K562 (cell line): ENCODE measurements around the gene IPO13. TPM values are rescaled to one million over a fixed set of nuclear protein-coding genes. Genes with fewer than 3 reads are reported as not detected.

Experiments used
- ATAC-seq: fragments of 200-7000 bp; cut with Tn5 transposase; 3 replicates; pipeline ENCODE4 v1.9.1; 2020; ENCODE audit warnings: moderate library complexity
- BruUV-seq: library from RNA; stranded (reverse); fragments of 400-500 nt; replicated peaks from 2 replicates; lab custom pipeline; 2021; lab: Mats Ljungman, UMichigan
- CTCF ChIA-PET: fragments of 300-600 bp; formaldehyde crosslinking; extraction: SDS; loops from one replicate; lab custom pipeline; 2021; ENCODE audit warnings: low intra/inter-chr PET ratio; lab: Yijun Ruan, JAX
- POLR2A ChIA-PET: fragments of 300-600, 350-650 bp; sonication (Branson Sonifier 250); formaldehyde crosslinking; extraction: SDS; loops from one replicate; lab custom pipeline; 2021; ENCODE audit warnings: antibody characterized with exemption, inconsistent platforms; lab: Yijun Ruan, JAX
- DNase-seq, 4 experiments: peaks; one replicate each; pipeline versions ENCODE4 v3.0.0 to v3.0.0-alpha.2; 2011 to 2018; ENCODE audit warnings: low spot score in 3 of 4, mixed read lengths in 3 of 4; ENCODE audit errors: extremely low read depth in 1 of 4
- FAIRE-seq: peaks from 2 replicates; lab custom pipeline; 2011; peaks lifted over from hg19 to GRCh38; lab: Jason Lieb, UNC
- H2AFZ ChIP-seq: 2 replicates; pipeline ENCODE4 v1.6.0; 2011; ENCODE audit warnings: low read depth, low read length, control low read depth, inconsistent platforms
- H3K27ac ChIP-seq: fragments of 200-600 bp; 3 replicates; pipeline ENCODE4 v1.8.0; 2011; ENCODE audit warnings: low read depth, mild to moderate bottlenecking, control low read depth, inconsistent platforms, low read length, moderate library complexity, mixed read lengths; ENCODE audit errors: extremely low read depth
- H3K27me3 ChIP-seq, 2 experiments: fragments of 300-600 bp in 1 of 2; 2 replicates in 1 of 2; 3 replicates in 1 of 2; pipeline versions ENCODE4 v1.6.0 to v1.8.0; 2011; ENCODE audit warnings: inconsistent platforms in 2 of 2, low read length in 2 of 2, mild to moderate bottlenecking in 1 of 2, mixed read lengths in 1 of 2, moderate library complexity in 1 of 2; ENCODE audit not compliant: control insufficient read depth in 2 of 2, insufficient read depth in 2 of 2
- H3K36me3 ChIP-seq: fragments of 300-600 bp; 3 replicates; pipeline ENCODE4 v1.8.0; 2011; ENCODE audit warnings: mild to moderate bottlenecking, low read length, inconsistent platforms; ENCODE audit not compliant: control insufficient read depth, insufficient read depth
- H3K4me1 ChIP-seq, 2 experiments: fragments of 200-600 bp in 1 of 2; replicated peaks in 1 of 2; 2 replicates in 1 of 2; 3 replicates in 1 of 2; pipeline versions ENCODE4 v1.5.1 to v1.8.0; 2011; ENCODE audit warnings: inconsistent platforms in 2 of 2, low read length in 2 of 2, mild to moderate bottlenecking in 1 of 2, mixed read lengths in 1 of 2, moderate library complexity in 1 of 2; ENCODE audit not compliant: control insufficient read depth in 2 of 2, insufficient read depth in 2 of 2
- H3K4me2 ChIP-seq: 2 replicates; pipeline ENCODE4 v1.6.1; 2011; ENCODE audit warnings: low read length, control low read depth, inconsistent platforms, mixed read lengths; ENCODE audit not compliant: insufficient read depth
- H3K4me3 ChIP-seq: fragments of 200-600 bp; sonication (generic), shearing (Covaris generic); 2 replicates; pipeline ENCODE4 v1.5.1; 2016; ENCODE audit warnings: control low read depth, inconsistent platforms
- H3K79me2 ChIP-seq: fragments of 200-600 bp; 3 replicates; pipeline ENCODE4 v1.8.0; 2011; ENCODE audit warnings: low read length, inconsistent platforms; ENCODE audit not compliant: control insufficient read depth, insufficient read depth
- H3K9ac ChIP-seq, 2 experiments: 2 replicates each; pipeline versions ENCODE4 v1.6.0 to v1.6.1; 2011; ENCODE audit warnings: low read depth in 2 of 2, low read length in 2 of 2, control low read depth in 1 of 2, inconsistent platforms in 1 of 2, mild to moderate bottlenecking in 1 of 2, mixed read lengths in 1 of 2; ENCODE audit not compliant: insufficient read depth in 1 of 2
- H3K9me1 ChIP-seq: one replicate; pipeline ENCODE4 v1.6.0; 2011; ENCODE audit warnings: inconsistent platforms, mild to moderate bottlenecking, low read length, moderate library complexity; ENCODE audit not compliant: control insufficient read depth, insufficient read depth
- H3K9me3 ChIP-seq: replicated peaks from 2 replicates; pipeline ENCODE4 v1.5.1; 2011; ENCODE audit warnings: low read depth, low read length, inconsistent platforms; ENCODE audit not compliant: control insufficient read depth, insufficient read depth
- H4K20me1 ChIP-seq: replicated peaks from 2 replicates; pipeline ENCODE4 v1.6.1; 2011; ENCODE audit warnings: low read length, inconsistent platforms, mixed read lengths; ENCODE audit not compliant: control insufficient read depth, insufficient read depth
- CBFB ChIP-seq: sonication (generic); formaldehyde crosslinking; IDR thresholded peaks from 2 replicates; pipeline ENCODE4 v1.4.0; 2020; ENCODE audit warnings: mild to moderate bottlenecking, missing genetic modification reagents
- ERF ChIP-seq: fragments of 450-650 bp; formaldehyde crosslinking; IDR thresholded peaks from 2 replicates; pipeline ENCODE4 v1.4.0; 2020; ENCODE audit warnings: mild to moderate bottlenecking, mixed read lengths
- HNRNPUL1 ChIP-seq: fragments of 200-400 bp; formaldehyde crosslinking; IDR thresholded peaks from 2 replicates; pipeline ENCODE4 v1.6.1; 2017; ENCODE audit warnings: low read length
- MIER1 ChIP-seq: fragments of 450-650 bp; IDR thresholded peaks from 2 replicates; pipeline ENCODE4 v1.6.1; 2016; ENCODE audit warnings: antibody characterized with exemption, mild to moderate bottlenecking, low read depth
- MITF ChIP-seq: IDR thresholded peaks from 2 replicates; pipeline ENCODE4 v1.6.1; 2014; ENCODE audit warnings: antibody characterized with exemption
- MTA3 ChIP-seq: fragments of 450-650 bp; formaldehyde crosslinking; IDR thresholded peaks from 2 replicates; pipeline ENCODE4 v1.6.1; 2017; ENCODE audit warnings: mild to moderate bottlenecking, borderline replicate concordance
- NCOA1 ChIP-seq: fragments of 450-650 bp; IDR thresholded peaks from 2 replicates; pipeline ENCODE4 v1.6.1; 2016; ENCODE audit warnings: low read depth
- NFIC ChIP-seq: fragments of 450-650 bp; IDR thresholded peaks from 2 replicates; pipeline ENCODE4 v1.6.1; 2017; ENCODE audit warnings: mild to moderate bottlenecking, inconsistent platforms
- ZBTB2 ChIP-seq: fragments of 450-650 bp; IDR thresholded peaks from 2 replicates; pipeline ENCODE4 v1.6.1; 2016; ENCODE audit warnings: antibody characterized with exemption
- ZBTB7A ChIP-seq: IDR thresholded peaks from 2 replicates; pipeline ENCODE4 v1.6.1; 2011; ENCODE audit warnings: low read depth, mild to moderate bottlenecking, low read length, moderate library complexity, borderline replicate concordance; ENCODE audit not compliant: control insufficient read depth
- ZNF431 ChIP-seq: sonication (generic); formaldehyde crosslinking; IDR thresholded peaks from 2 replicates; pipeline ENCODE4 v1.8.0; 2022; ENCODE audit warnings: mild to moderate bottlenecking, missing genetic modification reagents
- ZNF512 ChIP-seq: IDR thresholded peaks from 2 replicates; pipeline ENCODE4 v1.6.1; 2016; ENCODE audit warnings: missing genetic modification characterization, missing compliant biosample characterization
- ZNF639 ChIP-seq, 2 experiments: fragments of 200-800 bp in 1 of 2; sonication (Bioruptor generic) in 1 of 2; sonication (generic) in 1 of 2; formaldehyde crosslinking in 1 of 2; IDR thresholded peaks in 1 of 2; conservative IDR thresholded peaks in 1 of 2; 2 replicates each; pipeline versions ENCODE4 v1.5.0 to v1.6.1; 2016 to 2020; ENCODE audit warnings: missing compliant biosample characterization in 1 of 2, missing genetic modification characterization in 1 of 2, missing genetic modification reagents in 1 of 2
- ZNF830 ChIP-seq: fragments of 250-450 bp; sonication (Bioruptor Pico); IDR thresholded peaks from 2 replicates; pipeline ENCODE4 v1.5.0; 2021; ENCODE audit warnings: mild to moderate bottlenecking
- WGBS: fragments of 100-300 bp; shearing (Covaris generic); methylation state at CpG from one replicate; pipeline ENCODE4 v1.1.6; 2016; ENCODE audit warnings: low coverage, mixed read lengths; ENCODE audit not compliant: insufficient coverage; ENCODE audit errors: missing lambda C conversion rate; 5-methylcytosine and 5-hydroxymethylcytosine counted together
- in situ Hi-C: fragments of 300-500 bp; cut with MboI; formaldehyde crosslinking; loops from 4 replicates; pipeline ENCODE4 v1.15.0; 2018; ENCODE audit warnings: inconsistent platforms, mixed read lengths
- intact Hi-C: fragments of 100-400 bp; cut with micrococcal nuclease; formaldehyde crosslinking; loops from 2 replicates; pipeline ENCODE4 v1.14.2; 2022
- polyA plus RNA-seq, 8 experiments: library from polyadenylated mRNA; depleted of rRNA in 4 of 8; stranded (reverse) in 5 of 8; unstranded in 3 of 8; fragments of >200 nt; fragmentation: Nextera tagmentation in 2 of 8; fragmentation: Illumina TruSeq in 1 of 8; extraction: Ambion mirVana in 2 of 8; extraction: Trizol in 1 of 8; gene quantifications; 2 replicates each; pipeline versions ENCODE4 v1.2.1 to v1.2.3, GENCODE V29; 2011 to 2014; ENCODE audit warnings: inconsistent platforms in 1 of 8, missing spikeins in 1 of 8
- total RNA-seq, 7 experiments: library from RNA; depleted of rRNA in 6 of 7; stranded (reverse); fragments of >200 nt in 6 of 7; fragmentation: Illumina TruSeq in 2 of 7; extraction: Trizol in 2 of 7; gene quantifications; 2 replicates each; pipeline versions ENCODE4 v1.2.1 to v1.2.3, GENCODE V29; 2011 to 2021; ENCODE audit warnings: low replicate concordance in 1 of 7

The IPO13 gene
- total and polyA plus RNA-seq, 9 of the 15 experiments (the other 6 are each of a cell fraction or from before 2014, with no cell fraction given): 7.0 to 30.8 (median 16.2) TPM

GRCh38 chr1:43947061-43947873 lies 517 bp downstream of the IPO13 start:
- ChIA-PET POLR2A (interaction anchor here (0.6 to 2.9 kb wide), 9 partner anchors 11 to 295 kb away, joined by 3 to 11 read pairs (median 3); partner anchors contain the start of gene DPH2), CTCF (interaction anchor here (1.0 to 1.7 kb wide), 3 partner anchors 13 to 417 kb away, joined by 3 to 7 read pairs (median 4); partner anchors contain the start of genes ARTN and PTPRF)
- H3K4me2 ChIP-seq: peak overlapping the region; percentile 98
- H3K27me3 ChIP-seq: no peaks in the 10 kb centered on the region
- peak overlapping the region; percentile 60 for H3K4me3 ChIP-seq
- in situ Hi-C loops: no loop called here
- H2AFZ ChIP-seq: peak overlapping the region; percentile 100
- no peaks in the 10 kb centered on the region for H4K20me1 ChIP-seq
- peak; percentile 14 for ATAC-seq
- H3K9me3 ChIP-seq: no peaks in the 10 kb centered on the region
- peaks cover 45% of the 10 kb centered on the region for H3K79me2 ChIP-seq
- peak overlapping the region; percentile 98 for H3K9ac ChIP-seq
- BruUV-seq: TSS peak; percentile 69
- intact Hi-C loops: loop anchor here (5.0 kb wide), 1 partner anchor 90 kb away; no protein-coding TSS in a partner anchor
- no peak for DNase-seq
- H3K36me3 ChIP-seq: peaks cover 21% of the 10 kb centered on the region
- FAIRE-seq: peak; percentile 11
- H3K4me1 ChIP-seq: peaks cover 17 to 41% of the 10 kb centered on the region in 2 experiments
- H3K27ac ChIP-seq: peak overlapping the region; percentile 99
- under 1% methylated on average over 24 of the region's 27 CpGs for WGBS
- H3K9me1 ChIP-seq: no peaks in the 10 kb centered on the region
- TF ChIP-seq ZBTB2 (peak; percentile 10; the same call in 1 of the 2 replicates), ZBTB7A (peak; percentile 18; the same call in 1 of the 2 replicates), ZNF431 (CRISPR knock-in tag) (0 out of 2 replicates have a peak, but pooled peaks have one; percentile 61), MITF (peak; percentile 30; the same call in 1 of the 2 replicates), CBFB (peak; percentile 49; the same call in 1 of the 2 replicates), HNRNPUL1 (no peak), NCOA1 (0 out of 2 replicates have a peak, but pooled peaks have one; percentile 12), NFIC (no peak), MTA3 (peak; percentile 1; the same call in 1 of the 2 replicates), ZNF512 (tag) (no peak), ZNF830 (CRISPR knock-in tag) (0 out of 2 replicates have a peak, but pooled peaks have one; percentile 56), ZNF639 (CRISPR knock-in tag; conservative IDR thresholded peaks at IDR 0.05 in 1 of 2, IDR thresholded peaks at IDR 0.05 in 1 of 2) (0 out of 4 replicates have a peak, but pooled peaks of 1 of the 2 experiments have one; percentile 10), MIER1 (0 out of 2 replicates have a peak, but pooled peaks have one; percentile 20), ERF (peak; percentile 17; the same call in 1 of the 2 replicates)
